Measurements from ENCODE around the gene LAMB3. TPM values are rescaled to one million over a fixed set of nuclear protein-coding genes. Genes with fewer than 3 reads are reported as not detected.
A peak's percentile ranks its signal among the peaks of the same experiment; 100 is the strongest.

The LAMB3 gene
- total RNA-seq, 2 donors from 2014 or later: 8.4 to 14.3 TPM

- DNase-seq (no peak), ATAC-seq (no peak)
- intact Hi-C loops (cut with DNase I): loop anchor here (10.0 kb wide), 3 partner anchors 48 to 122 kb away; no protein-coding TSS in a partner anchor
Observed at GRCh38 chr1:209622841-209623829, 29.1 kb downstream of the LAMB3 start.

- intact Hi-C loops (cut with DNase I): loop anchor here (10.0 kb wide), 3 partner anchors 47 to 123 kb away; no protein-coding TSS in a partner anchor
- DNase-seq: no peak
- no peak for ATAC-seq
Observed at GRCh38 chr1:209621741-209622655, 30.2 kb downstream of the LAMB3 start.

GRCh38 chr1:209621286-209621685 lies 30.9 kb downstream of the LAMB3 start:
- intact Hi-C loops (cut with DNase I): loop anchor here (10.0 kb wide), 3 partner anchors 46 to 124 kb away; no protein-coding TSS in a partner anchor
- DNase-seq: no peak
- ATAC-seq: no peak

- ATAC-seq: no peak
- intact Hi-C loops (cut with DNase I): loop anchor here (10.0 kb wide), 3 partner anchors 46 to 124 kb away; no protein-coding TSS in a partner anchor
- DNase-seq: no peak
Observed at GRCh38 chr1:209620487-209620884, 31.7 kb downstream of the LAMB3 start.

- intact Hi-C loops (cut with DNase I): loop anchor here (10.0 kb wide), 3 partner anchors 45 to 125 kb away; no protein-coding TSS in a partner anchor
- ATAC-seq (no peak), DNase-seq (no peak)
Observed at GRCh38 chr1:209619696-209620486, 32.3 kb downstream of the LAMB3 start.

- peak; percentile 76 to 82 for ATAC-seq
- intact Hi-C loops (cut with DNase I): no loop called here
- peak; percentile 55 for DNase-seq
Observed at GRCh38 chr1:209618756-209619420, 33.3 kb downstream of the LAMB3 start.

- no peak for DNase-seq
- peak in 1 of 2 donors; percentile 3 for ATAC-seq
- intact Hi-C loops (cut with DNase I): no loop called here
Observed at GRCh38 chr1:209618291-209618690, 33.9 kb downstream of the LAMB3 start.

- no peak for DNase-seq
Observed at GRCh38 chr1:209617755-209618154, 34.5 kb downstream of the LAMB3 start.

GRCh38 chr1:209617047-209617673 lies 35.1 kb downstream of the LAMB3 start:
- no peak for DNase-seq
- ATAC-seq: peak; percentile 13 to 27
- intact Hi-C loops (cut with DNase I): no loop called here

More at GRCh38 chr1:209617755-209618154, 34.5 kb downstream of the LAMB3 start:
- ATAC-seq: no peak
- intact Hi-C loops (cut with DNase I): no loop called here

- intact Hi-C loops (cut with DNase I): no loop called here
- DNase-seq (no peak), ATAC-seq (peak; percentile 60 to 75)
Observed at GRCh38 chr1:209616366-209617046, 35.7 kb downstream of the LAMB3 start.

GRCh38 chr1:209614906-209615305 lies 37.3 kb downstream of the LAMB3 start:
- DNase-seq (no peak), ATAC-seq (no peak)
- intact Hi-C loops (cut with DNase I): no loop called here

GRCh38 chr1:209614151-209614420 lies 38.1 kb downstream of the LAMB3 start:
- ATAC-seq: no peak
- no peak for DNase-seq
- intact Hi-C loops (cut with DNase I): no loop called here

GRCh38 chr1:209613400-209614150 lies 38.6 kb downstream of the LAMB3 start:
- no peak for ATAC-seq
- DNase-seq: no peak
- intact Hi-C loops (cut with DNase I): no loop called here

- intact Hi-C loops (cut with DNase I): no loop called here
Observed at GRCh38 chr1:209612646-209613399, 39.4 kb downstream of the LAMB3 start.

GRCh38 chr1:209611771-209612570 lies 40.3 kb downstream of the LAMB3 start:
- intact Hi-C loops (cut with DNase I): no loop called here
- DNase-seq (no peak), ATAC-seq (no peak)

More at GRCh38 chr1:209612646-209613399, 39.4 kb downstream of the LAMB3 start:
- ATAC-seq (no peak), DNase-seq (no peak)
